ENCODE data around the gene ELF1. TPM values are rescaled to one million over a fixed set of nuclear protein-coding genes. Genes with fewer than 3 reads are reported as not detected.
"Not testable (repeated sequence)": the region's sequence is repeated elsewhere in the genome, so short reads cannot be mapped to it uniquely, and the experiment has no call there.

The ELF1 gene
- total and polyA plus RNA-seq, 2 of the 4 experiments (the other 2 are of a cell fraction): 25.4 to 27.6 TPM

GRCh38 chr13:41042419-41042818 is 23.3 kb upstream of the ELF1 start:
- H3K4ac ChIP-seq (ENCODE audit: low read depth, low read length); ATAC-seq (ENCODE audit: low read depth); H3K4me2 ChIP-seq (ENCODE audit: low read depth, low read length); CTCF ChIA-PET; H3K36me3 ChIP-seq (ENCODE audit: control insufficient read depth, insufficient read depth, low read length); H3K27ac ChIP-seq (ENCODE audit: insufficient read depth, low read length); H4K91ac ChIP-seq (ENCODE audit: insufficient read depth, low read depth, low read length); H3K9me3 ChIP-seq (ENCODE audit: control insufficient read depth, insufficient read depth, low read length); POLR2A ChIA-PET (ENCODE audit: unreplicated experiment); H3K9me1 ChIP-seq (ENCODE audit: insufficient read depth, low read length); H4K5ac ChIP-seq (ENCODE audit: low read depth, low read length); H2BK15ac ChIP-seq (ENCODE audit: low read depth, low read length); in situ Hi-C loops (cut with MboI; ENCODE audit: low sequenced_read_pairs); H3K14ac ChIP-seq (replicated peaks; ENCODE audit: low read depth, low read length); H3K23ac ChIP-seq (ENCODE audit: low read depth, low read length); H3K27me3 ChIP-seq (ENCODE audit: control insufficient read depth, insufficient read depth, low read length); H3K4me3 ChIP-seq (ENCODE audit: insufficient read depth, low read depth, low read length); H2AK9ac ChIP-seq (replicated peaks; ENCODE audit: low read depth, low read length, poor library complexity); H2BK120ac ChIP-seq (ENCODE audit: low read depth, low read length); intact Hi-C loops (cut with micrococcal nuclease); H4K8ac ChIP-seq (ENCODE audit: low read depth in 2 of 2, low read length in 2 of 2); H3K56ac ChIP-seq (ENCODE audit: extremely low read depth, insufficient read depth, low read length); H2BK20ac ChIP-seq (ENCODE audit: low read depth, low read length); H2AK5ac ChIP-seq (ENCODE audit: low read depth, low read length); H2AFZ ChIP-seq (replicated peaks; ENCODE audit: low read length, poor library complexity); DNase-seq; H3K4me1 ChIP-seq (ENCODE audit: control insufficient read depth, insufficient read depth, low read length); H3K18ac ChIP-seq (ENCODE audit: low read depth, low read length); dilution Hi-C loops (cut with HindIII; ENCODE audit: low sequenced_read_pairs, unreplicated experiment); H3K9ac ChIP-seq (ENCODE audit: low read depth, low read length); H2BK5ac ChIP-seq (ENCODE audit: low read depth, low read length, poor library complexity, severe bottlenecking); BruUV-seq (replicated peaks): not testable (repeated sequence)
- H4K20me1 ChIP-seq (ENCODE audit: insufficient read depth, low read length): peaks cover 27% of the 10 kb centered on the region
- no CpG with 5 or more reads among the region's 4 CpGs for WGBS, 2 experiments (ENCODE audit: extremely low coverage in 2 of 2, insufficient read length in 1 of 2)
- peaks cover 0 to 31% of the 10 kb centered on the region in 2 experiments; a peak in 2 of 4 replicates for H3K79me1 ChIP-seq (ENCODE audit: low read depth in 1 of 2, low read length in 2 of 2)
